HG03060 (cell line): ENCODE results near the gene RIC8B.
"Not testable (repeated sequence)": the region's sequence is repeated elsewhere in the genome, so short reads cannot be mapped to it uniquely, and the experiment has no call there.

Experiments
- ATAC-seq: cut with Tn5 transposase; IDR thresholded peaks from one replicate; pipeline ENCODE4 v1.9.1; 2021; ENCODE audit warnings: low read depth, moderate number of reproducible peaks; ENCODE audit not compliant: unreplicated experiment

The RIC8B gene

GRCh38 chr12:106897981-106898901, 123.8 kb downstream of the RIC8B start:
- ATAC-seq: no peak

GRCh38 chr12:106900554-106900953, 126.1 kb downstream of the RIC8B start:
- no peak for ATAC-seq

- ATAC-seq: no peak
Measured at GRCh38 chr12:106901276-106901675, 126.8 kb downstream of the RIC8B start.

- ATAC-seq: no peak
Measured at GRCh38 chr12:106902053-106902452, 127.6 kb downstream of the RIC8B start.

GRCh38 chr12:106903241-106903945, 128.9 kb downstream of the RIC8B start:
- ATAC-seq: no peak

- no peak for ATAC-seq
Measured at GRCh38 chr12:106906715-106907114, 132.2 kb downstream of the RIC8B start.

GRCh38 chr12:106907411-106907810, 132.9 kb downstream of the RIC8B start:
- ATAC-seq: no peak

GRCh38 chr12:106907846-106908245, 133.4 kb downstream of the RIC8B start:
- ATAC-seq: no peak

GRCh38 chr12:106908561-106908960, 134.1 kb downstream of the RIC8B start:
- ATAC-seq: no peak

- ATAC-seq: peak; percentile 79
Measured at GRCh38 chr12:106910202-106910601, 135.7 kb downstream of the RIC8B start.

- no peak for ATAC-seq
Measured at GRCh38 chr12:106911581-106911980, 137.1 kb downstream of the RIC8B start.

GRCh38 chr12:106913456-106913855, 139.0 kb downstream of the RIC8B start:
- ATAC-seq: no peak

- ATAC-seq: no peak
Measured at GRCh38 chr12:106914796-106915634, 140.5 kb downstream of the RIC8B start.

- no peak for ATAC-seq
Measured at GRCh38 chr12:106915635-106916026, 141.1 kb downstream of the RIC8B start.

- no peak for ATAC-seq
Measured at GRCh38 chr12:106917503-106917902, 143.0 kb downstream of the RIC8B start.

GRCh38 chr12:106918746-106919145, 144.3 kb downstream of the RIC8B start:
- ATAC-seq: no peak

- no peak for ATAC-seq
Measured at GRCh38 chr12:106919910-106920544, 145.5 kb downstream of the RIC8B start.

- not testable (repeated sequence) for ATAC-seq
Measured at GRCh38 chr12:106921976-106922375, 147.5 kb downstream of the RIC8B start.

- not testable (repeated sequence) for ATAC-seq
Measured at GRCh38 chr12:106923594-106923993, 149.1 kb downstream of the RIC8B start.

GRCh38 chr12:106924268-106924861, 149.9 kb downstream of the RIC8B start:
- no peak for ATAC-seq
